Ishikawa (cell line): ENCODE data around the gene RABGAP1L.

Experiments
- CEBPB ChIP-seq: IDR thresholded peaks from 2 replicates; pipeline ENCODE4 v1.6.1; 2012
- CREB1 ChIP-seq: IDR thresholded peaks from 2 replicates; pipeline ENCODE4 v1.6.1; 2012; ENCODE audit warnings: low read depth
- EGR1 ChIP-seq: IDR thresholded peaks from 2 replicates; pipeline ENCODE4 v1.6.1; 2012
- EP300 ChIP-seq: IDR thresholded peaks from 2 replicates; pipeline ENCODE4 v1.6.1; 2012; ENCODE audit warnings: borderline replicate concordance
- FOXM1 ChIP-seq: IDR thresholded peaks from 2 replicates; pipeline ENCODE4 v1.6.1; 2012; ENCODE audit warnings: low read depth, borderline replicate concordance
- NFIC ChIP-seq: IDR thresholded peaks from 2 replicates; pipeline ENCODE4 v1.6.1; 2012
- RAD21 ChIP-seq: IDR thresholded peaks from 2 replicates; pipeline ENCODE4 v1.6.1; 2012; ENCODE audit warnings: low read depth
- TAF1 ChIP-seq: IDR thresholded peaks from 2 replicates; pipeline ENCODE4 v1.6.1; 2012; ENCODE audit warnings: low read depth, mild to moderate bottlenecking
- TCF12 ChIP-seq: IDR thresholded peaks from 2 replicates; pipeline ENCODE4 v1.6.1; 2012; ENCODE audit warnings: low read depth
- TEAD4 ChIP-seq: IDR thresholded peaks from 2 replicates; pipeline ENCODE4 v1.6.1; 2012
- YY1 ChIP-seq: IDR thresholded peaks from 2 replicates; pipeline ENCODE4 v1.6.1; 2012; ENCODE audit warnings: low read depth
- ZBTB7A ChIP-seq: IDR thresholded peaks from 2 replicates; pipeline ENCODE4 v1.6.1; 2012; ENCODE audit warnings: low read depth
- TF ChIP-seq, protein P1 (sequence below): IDR thresholded peaks from 2 replicates; pipeline ENCODE4 v1.6.1; 2012
- TF ChIP-seq, protein P2 (sequence below): IDR thresholded peaks from 2 replicates; pipeline ENCODE4 v1.6.1; 2012; ENCODE audit warnings: low read depth, mild to moderate bottlenecking
- TF ChIP-seq, protein P3 (sequence below): IDR thresholded peaks from 2 replicates; pipeline ENCODE4 v1.6.1; 2012

Gene RABGAP1L

DNA sequence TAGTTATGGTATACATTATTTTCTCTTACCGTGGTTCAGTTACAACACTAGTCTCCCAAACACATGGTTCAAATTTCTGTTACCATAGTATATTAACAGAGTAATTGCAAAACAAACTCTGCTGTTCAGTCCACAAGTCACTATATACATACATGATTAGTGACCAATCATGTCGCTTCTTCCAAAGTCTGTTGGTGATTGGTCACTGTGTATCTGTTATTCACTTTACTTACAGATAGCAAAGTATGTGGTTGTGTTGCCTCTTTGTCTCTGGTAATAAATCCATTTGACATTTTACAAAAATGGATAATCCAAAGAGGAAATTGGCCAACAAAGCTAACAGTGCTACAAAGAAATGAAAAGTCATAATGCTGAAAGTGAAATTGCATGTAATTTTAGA is 107.2 kb downstream of the RABGAP1L start:
- TF ChIP-seq CREB1 (no peak), TAF1 (no peak), EP300 (no peak), NFIC (no peak), TCF12 (no peak), TEAD4 (no peak), RAD21 (no peak), FOXM1 (no peak), CEBPB (no peak), YY1 (no peak), EGR1 (no peak), ZBTB7A (no peak)
- TF ChIP-seq, protein P1, sequence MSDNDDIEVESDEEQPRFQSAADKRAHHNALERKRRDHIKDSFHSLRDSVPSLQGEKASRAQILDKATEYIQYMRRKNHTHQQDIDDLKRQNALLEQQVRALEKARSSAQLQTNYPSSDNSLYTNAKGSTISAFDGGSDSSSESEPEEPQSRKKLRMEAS = no peak
- TF ChIP-seq, protein P2, sequence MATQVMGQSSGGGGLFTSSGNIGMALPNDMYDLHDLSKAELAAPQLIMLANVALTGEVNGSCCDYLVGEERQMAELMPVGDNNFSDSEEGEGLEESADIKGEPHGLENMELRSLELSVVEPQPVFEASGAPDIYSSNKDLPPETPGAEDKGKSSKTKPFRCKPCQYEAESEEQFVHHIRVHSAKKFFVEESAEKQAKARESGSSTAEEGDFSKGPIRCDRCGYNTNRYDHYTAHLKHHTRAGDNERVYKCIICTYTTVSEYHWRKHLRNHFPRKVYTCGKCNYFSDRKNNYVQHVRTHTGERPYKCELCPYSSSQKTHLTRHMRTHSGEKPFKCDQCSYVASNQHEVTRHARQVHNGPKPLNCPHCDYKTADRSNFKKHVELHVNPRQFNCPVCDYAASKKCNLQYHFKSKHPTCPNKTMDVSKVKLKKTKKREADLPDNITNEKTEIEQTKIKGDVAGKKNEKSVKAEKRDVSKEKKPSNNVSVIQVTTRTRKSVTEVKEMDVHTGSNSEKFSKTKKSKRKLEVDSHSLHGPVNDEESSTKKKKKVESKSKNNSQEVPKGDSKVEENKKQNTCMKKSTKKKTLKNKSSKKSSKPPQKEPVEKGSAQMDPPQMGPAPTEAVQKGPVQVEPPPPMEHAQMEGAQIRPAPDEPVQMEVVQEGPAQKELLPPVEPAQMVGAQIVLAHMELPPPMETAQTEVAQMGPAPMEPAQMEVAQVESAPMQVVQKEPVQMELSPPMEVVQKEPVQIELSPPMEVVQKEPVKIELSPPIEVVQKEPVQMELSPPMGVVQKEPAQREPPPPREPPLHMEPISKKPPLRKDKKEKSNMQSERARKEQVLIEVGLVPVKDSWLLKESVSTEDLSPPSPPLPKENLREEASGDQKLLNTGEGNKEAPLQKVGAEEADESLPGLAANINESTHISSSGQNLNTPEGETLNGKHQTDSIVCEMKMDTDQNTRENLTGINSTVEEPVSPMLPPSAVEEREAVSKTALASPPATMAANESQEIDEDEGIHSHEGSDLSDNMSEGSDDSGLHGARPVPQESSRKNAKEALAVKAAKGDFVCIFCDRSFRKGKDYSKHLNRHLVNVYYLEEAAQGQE = no peak
- TF ChIP-seq, protein P3, sequence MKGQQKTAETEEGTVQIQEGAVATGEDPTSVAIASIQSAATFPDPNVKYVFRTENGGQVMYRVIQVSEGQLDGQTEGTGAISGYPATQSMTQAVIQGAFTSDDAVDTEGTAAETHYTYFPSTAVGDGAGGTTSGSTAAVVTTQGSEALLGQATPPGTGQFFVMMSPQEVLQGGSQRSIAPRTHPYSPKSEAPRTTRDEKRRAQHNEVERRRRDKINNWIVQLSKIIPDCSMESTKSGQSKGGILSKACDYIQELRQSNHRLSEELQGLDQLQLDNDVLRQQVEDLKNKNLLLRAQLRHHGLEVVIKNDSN = no peak

DNA sequence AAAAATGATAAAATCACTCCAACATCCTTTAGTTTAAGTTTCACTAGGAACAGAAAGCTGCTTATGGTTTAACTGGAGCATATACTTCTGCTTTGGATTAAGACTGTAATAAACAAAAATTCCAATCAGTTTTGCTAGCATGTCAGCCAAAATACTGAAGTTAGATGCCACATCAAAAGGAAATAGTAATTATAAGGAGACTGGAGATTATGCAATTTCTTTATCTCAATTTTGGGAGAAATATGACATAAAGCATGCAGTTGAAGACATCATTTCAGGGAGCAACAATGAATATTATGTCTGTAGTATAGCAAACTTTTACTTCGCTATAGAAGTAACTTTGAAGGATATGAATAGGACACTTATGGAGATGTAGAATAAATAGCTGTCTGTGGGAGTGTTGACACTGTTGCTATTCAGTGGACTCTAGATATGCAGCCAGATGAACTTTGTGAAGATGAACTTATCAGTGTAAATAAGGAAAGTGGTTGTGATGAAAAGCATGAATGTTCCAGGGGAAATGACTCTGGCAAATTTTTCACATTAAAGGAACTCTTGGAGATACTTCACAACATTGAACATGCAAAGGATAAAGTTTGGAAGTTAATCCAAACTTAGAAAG is 107.8 kb downstream of the RABGAP1L start:
- TF ChIP-seq RAD21 (no peak), TCF12 (no peak), CREB1 (no peak)

DNA sequence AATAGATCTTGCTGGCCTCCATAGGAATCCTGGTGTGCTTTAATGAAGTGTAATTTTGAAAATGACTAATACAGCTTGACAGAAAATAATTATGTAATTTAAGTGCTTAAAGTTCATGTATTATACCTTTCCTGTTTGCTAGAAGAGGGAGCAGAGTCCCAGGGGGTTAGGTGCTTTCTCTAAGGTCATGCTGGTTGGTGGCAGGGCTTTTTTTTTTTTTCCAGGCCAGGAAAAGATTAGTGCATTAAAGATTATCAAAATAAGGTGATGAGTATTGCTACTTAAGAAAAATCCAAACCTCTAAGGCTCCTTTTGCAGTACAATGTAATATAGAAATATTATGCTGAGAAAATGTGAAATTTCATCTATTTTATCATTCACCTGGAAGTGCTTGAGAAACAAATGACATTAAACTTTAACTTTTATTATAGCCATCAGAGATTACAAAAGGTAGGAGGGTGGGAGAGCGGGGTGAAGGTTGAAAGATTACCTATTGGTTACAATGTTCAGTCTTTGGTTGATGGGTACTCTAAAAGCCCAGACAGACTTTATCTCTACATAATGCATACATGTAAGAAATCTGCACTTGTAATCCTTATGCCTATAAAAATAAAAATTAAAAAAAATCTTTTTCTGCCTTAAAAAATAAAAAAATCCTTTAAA is 110.8 kb downstream of the RABGAP1L start:
- TF ChIP-seq FOXM1 = no peak
- TF ChIP-seq YY1 = no peak
- TF ChIP-seq TAF1 = no peak
- no peak for TF ChIP-seq RAD21
- TF ChIP-seq, protein P3 = no peak
- TF ChIP-seq EGR1 = no peak
- TF ChIP-seq TEAD4 = no peak
- TF ChIP-seq EP300 = no peak
- TF ChIP-seq CREB1 = no peak
- no peak for TF ChIP-seq ZBTB7A
- no peak for TF ChIP-seq CEBPB
- TF ChIP-seq, protein P2 = no peak
- TF ChIP-seq TCF12 = no peak
- no peak for TF ChIP-seq NFIC
- TF ChIP-seq, protein P1 = no peak

DNA sequence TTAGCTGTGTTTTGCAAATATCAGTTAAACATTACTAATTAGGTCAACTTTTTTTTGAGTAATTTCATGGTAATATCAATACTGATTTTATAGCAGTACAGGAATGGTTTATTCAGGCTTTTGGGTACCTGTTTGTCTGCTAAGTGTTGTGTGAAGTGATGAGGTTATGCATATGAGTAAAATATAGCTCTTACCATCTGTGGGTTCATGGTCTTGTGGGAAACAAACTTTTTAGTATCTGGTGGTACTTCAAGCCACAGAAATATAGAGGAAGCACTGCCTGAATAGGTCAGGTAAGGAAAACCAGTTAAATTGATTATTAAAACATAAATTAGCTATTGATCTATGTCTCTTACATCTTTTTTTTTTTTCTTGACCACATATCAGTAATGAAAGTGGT is 113.9 kb downstream of the RABGAP1L start:
- no peak for TF ChIP-seq YY1
- TF ChIP-seq TEAD4 = no peak
- no peak for TF ChIP-seq CEBPB
- TF ChIP-seq, protein P3 = no peak
- TF ChIP-seq, protein P1 = no peak
- TF ChIP-seq EP300 = no peak
- TF ChIP-seq CREB1 = no peak
- no peak for TF ChIP-seq ZBTB7A
- TF ChIP-seq FOXM1 = no peak
- TF ChIP-seq TCF12 = no peak
- TF ChIP-seq NFIC = no peak
- no peak for TF ChIP-seq TAF1
- TF ChIP-seq, protein P2 = no peak
- TF ChIP-seq EGR1 = no peak
- no peak for TF ChIP-seq RAD21
